Trophoblast cell (in vitro differentiated cells and primary cell): Measurements from ENCODE around the gene QKI.

ENCODE experiments used
- DNase-seq, 2 donors: peaks; one replicate each; pipeline ENCODE4 v3.0.0-alpha.2; 2016
- H2AFZ ChIP-seq: 2 replicates; pipeline ENCODE4 v1.6.1; 2013; ENCODE audit warnings: low read length, moderate library complexity, mild to moderate bottlenecking; ENCODE audit not compliant: insufficient read depth, poor library complexity
- H2AK5ac ChIP-seq: 2 replicates; pipeline ENCODE4 v1.6.1; 2013; ENCODE audit warnings: mild to moderate bottlenecking, low read length
- H2BK120ac ChIP-seq: 2 replicates; pipeline ENCODE4 v1.6.1; 2013; ENCODE audit warnings: low read length, mild to moderate bottlenecking, moderate library complexity; ENCODE audit not compliant: insufficient read depth, poor library complexity
- H2BK12ac ChIP-seq: 2 replicates; pipeline ENCODE4 v1.6.1; 2013; ENCODE audit warnings: mild to moderate bottlenecking, low read length, moderate library complexity
- H2BK5ac ChIP-seq: 2 replicates; pipeline ENCODE4 v1.6.1; 2013; ENCODE audit warnings: low read length, low read depth, moderate library complexity, mild to moderate bottlenecking; ENCODE audit not compliant: poor library complexity
- H3K14ac ChIP-seq: 2 replicates; pipeline ENCODE4 v1.6.1; 2013; ENCODE audit warnings: mild to moderate bottlenecking, low read length
- H3K18ac ChIP-seq: 2 replicates; pipeline ENCODE4 v1.6.1; 2013; ENCODE audit warnings: mild to moderate bottlenecking, low read length
- H3K23ac ChIP-seq: 2 replicates; pipeline ENCODE4 v1.6.1; 2013; ENCODE audit warnings: low read length
- H3K27ac ChIP-seq: 2 replicates; pipeline ENCODE4 v1.5.1; 2013; ENCODE audit warnings: low read depth, mild to moderate bottlenecking, inconsistent platforms, low read length, moderate library complexity
- H3K27me3 ChIP-seq: 2 replicates; pipeline ENCODE4 v1.6.1; 2013; ENCODE audit warnings: inconsistent platforms, mild to moderate bottlenecking, low read length, moderate library complexity; ENCODE audit not compliant: insufficient read depth
- H3K36me3 ChIP-seq, 2 experiments: 1 replicate in 1 of 2; 2 replicates in 1 of 2; pipeline ENCODE4 v1.6.1; 2013; ENCODE audit warnings: low read length in 2 of 2, mild to moderate bottlenecking in 2 of 2, moderate library complexity in 1 of 2; ENCODE audit not compliant: insufficient read depth in 2 of 2, control insufficient read depth in 1 of 2
- H3K4ac ChIP-seq: 2 replicates; pipeline ENCODE4 v1.6.1; 2013; ENCODE audit warnings: low read depth, mild to moderate bottlenecking, low read length, moderate library complexity
- H3K4me1 ChIP-seq, 2 experiments: 1 replicate in 1 of 2; 2 replicates in 1 of 2; pipeline ENCODE4 v1.6.1; 2013; ENCODE audit warnings: low read length in 2 of 2, mild to moderate bottlenecking in 2 of 2, moderate library complexity in 1 of 2; ENCODE audit not compliant: insufficient read depth in 2 of 2, control insufficient read depth in 1 of 2
- H3K4me2 ChIP-seq: 2 replicates; pipeline ENCODE4 v1.6.1; 2013; ENCODE audit warnings: inconsistent platforms, mild to moderate bottlenecking, low read length, moderate library complexity
- H3K4me3 ChIP-seq: 2 replicates; pipeline ENCODE4 v1.5.1; 2013; ENCODE audit warnings: mild to moderate bottlenecking, low read depth, low read length, inconsistent platforms
- H3K79me1 ChIP-seq: one replicate; pipeline ENCODE4 v1.6.1; 2013; ENCODE audit warnings: low read length
- H3K79me2 ChIP-seq: 2 replicates; pipeline ENCODE4 v1.6.1; 2013; ENCODE audit warnings: low read length, mild to moderate bottlenecking; ENCODE audit not compliant: control insufficient read depth, insufficient read depth, poor library complexity
- H3K9ac ChIP-seq: 2 replicates; pipeline ENCODE4 v1.6.1; 2013; ENCODE audit warnings: mild to moderate bottlenecking, low read length
- H3K9me3 ChIP-seq: 2 replicates; pipeline ENCODE4 v1.6.1; 2013; ENCODE audit warnings: low read depth, mild to moderate bottlenecking, control low read depth, inconsistent platforms, low read length; ENCODE audit not compliant: insufficient read depth
- H4K12ac ChIP-seq: 2 replicates; pipeline ENCODE4 v1.6.1; 2013; ENCODE audit warnings: low read depth, mild to moderate bottlenecking, low read length, moderate library complexity
- H4K8ac ChIP-seq: 2 replicates; pipeline ENCODE4 v1.6.1; 2013; ENCODE audit warnings: low read depth, mild to moderate bottlenecking, low read length, moderate library complexity
- H4K91ac ChIP-seq: one replicate; pipeline ENCODE4 v1.6.1; 2013; ENCODE audit warnings: low read depth, mild to moderate bottlenecking, low read length, moderate library complexity
- WGBS: extraction: QIAGEN DNeasy Blood & Tissue Kit; methylation state at CpG from one replicate; pipeline ENCODE4 v1.1.7; 2013; ENCODE audit warnings: missing lambda C conversion rate; ENCODE audit not compliant: insufficient read length, insufficient coverage; ENCODE audit errors: extremely low coverage; 5-methylcytosine and 5-hydroxymethylcytosine counted together

The QKI gene

GRCh38 chr6:163563318-163563717 is 148.8 kb downstream of the QKI start:
- H3K27me3 ChIP-seq: no peaks in the 10 kb centered on the region
- 100% methylated on average over 1 of the region's 8 CpGs for WGBS
- H3K23ac ChIP-seq: peak overlapping the region; percentile 22
- H3K18ac ChIP-seq: peak overlapping the region; percentile 78
- no peak overlapping the region for H3K4me3 ChIP-seq
- no peaks in the 10 kb centered on the region for H3K79me1 ChIP-seq
- DNase-seq: no peak
- no peaks in the 10 kb centered on the region for H3K4me1 ChIP-seq
- H2AK5ac ChIP-seq: no peak overlapping the region
- no peak overlapping the region for H3K27ac ChIP-seq
- H2BK12ac ChIP-seq: no peak overlapping the region
- no peak overlapping the region for H4K12ac ChIP-seq
- no peak overlapping the region for H2AFZ ChIP-seq
- no peak overlapping the region for H3K4me2 ChIP-seq
- H4K91ac ChIP-seq: no peak overlapping the region
- no peak overlapping the region for H3K4ac ChIP-seq
- no peak overlapping the region for H4K8ac ChIP-seq
- H2BK5ac ChIP-seq: no peak overlapping the region
- H3K36me3 ChIP-seq: peaks cover 10% of the 10 kb centered on the region in 2 experiments
- no peak overlapping the region for H2BK120ac ChIP-seq
- no peaks in the 10 kb centered on the region for H3K9me3 ChIP-seq
- peaks cover 3% of the 10 kb centered on the region for H3K79me2 ChIP-seq
- no peak overlapping the region for H3K9ac ChIP-seq
- no peak overlapping the region for H3K14ac ChIP-seq

- H4K12ac ChIP-seq: no peak overlapping the region
- H3K79me2 ChIP-seq: no peaks in the 10 kb centered on the region
- no peak overlapping the region for H3K14ac ChIP-seq
- no peak overlapping the region for H4K91ac ChIP-seq
- peaks cover 6 to 8% of the 10 kb centered on the region in 2 experiments for H3K36me3 ChIP-seq
- no peak overlapping the region for H3K4me2 ChIP-seq
- H3K4ac ChIP-seq: no peak overlapping the region
- H2BK120ac ChIP-seq: no peak overlapping the region
- no peaks in the 10 kb centered on the region for H3K79me1 ChIP-seq
- DNase-seq: no peak
- H3K4me3 ChIP-seq: no peak overlapping the region
- H3K18ac ChIP-seq: no peak overlapping the region
- WGBS: no CpG with 5 or more reads among the region's 3 CpGs
- no peak overlapping the region for H2BK5ac ChIP-seq
- no peak overlapping the region for H4K8ac ChIP-seq
- no peak overlapping the region for H2AK5ac ChIP-seq
- H3K4me1 ChIP-seq: no peaks in the 10 kb centered on the region
- no peaks in the 10 kb centered on the region for H3K9me3 ChIP-seq
- H3K27ac ChIP-seq: no peak overlapping the region
- H2BK12ac ChIP-seq: no peak overlapping the region
- H3K27me3 ChIP-seq: no peaks in the 10 kb centered on the region
- no peak overlapping the region for H2AFZ ChIP-seq
- no peak overlapping the region for H3K23ac ChIP-seq
- H3K9ac ChIP-seq: no peak overlapping the region
These were observed 150.0 kb downstream of the QKI start for GRCh38 chr6:163564534-163564933.

- no peak overlapping the region for H2AK5ac ChIP-seq
- DNase-seq: no peak
- peak overlapping the region; percentile 21 for H2BK5ac ChIP-seq
- no peak overlapping the region for H4K8ac ChIP-seq
- no peak overlapping the region for H3K4me3 ChIP-seq
- WGBS: no CpG with 5 or more reads among the region's 4 CpGs
- no peak overlapping the region for H2BK12ac ChIP-seq
- H4K91ac ChIP-seq: no peak overlapping the region
- no peak overlapping the region for H2AFZ ChIP-seq
- H3K4me1 ChIP-seq: no peaks in the 10 kb centered on the region
- H3K4me2 ChIP-seq: no peak overlapping the region
- H2BK120ac ChIP-seq: no peak overlapping the region
- peak overlapping the region; percentile 59 for H3K18ac ChIP-seq
- no peaks in the 10 kb centered on the region for H3K79me2 ChIP-seq
- H3K27ac ChIP-seq: no peak overlapping the region
- no peak overlapping the region for H3K9ac ChIP-seq
- H3K9me3 ChIP-seq: no peaks in the 10 kb centered on the region
- H3K79me1 ChIP-seq: no peaks in the 10 kb centered on the region
- H3K27me3 ChIP-seq: no peaks in the 10 kb centered on the region
- peaks cover 6 to 8% of the 10 kb centered on the region in 2 experiments for H3K36me3 ChIP-seq
- H3K14ac ChIP-seq: no peak overlapping the region
- H3K23ac ChIP-seq: no peak overlapping the region
- H3K4ac ChIP-seq: no peak overlapping the region
- H4K12ac ChIP-seq: no peak overlapping the region
These were observed 150.6 kb downstream of the QKI start for GRCh38 chr6:163565140-163565539.

- no peak overlapping the region for H3K4me3 ChIP-seq
- no peak overlapping the region for H3K18ac ChIP-seq
- no peak overlapping the region for H3K27ac ChIP-seq
- H2BK120ac ChIP-seq: no peak overlapping the region
- no peak overlapping the region for H4K12ac ChIP-seq
- H2AK5ac ChIP-seq: no peak overlapping the region
- H3K79me1 ChIP-seq: no peaks in the 10 kb centered on the region
- H3K23ac ChIP-seq: no peak overlapping the region
- H3K4me2 ChIP-seq: no peak overlapping the region
- no peak for DNase-seq
- no peaks in the 10 kb centered on the region for H3K4me1 ChIP-seq
- H3K9ac ChIP-seq: no peak overlapping the region
- no peak overlapping the region for H4K8ac ChIP-seq
- no peak overlapping the region for H2AFZ ChIP-seq
- no peak overlapping the region for H3K14ac ChIP-seq
- H3K36me3 ChIP-seq: peaks cover 10 to 12% of the 10 kb centered on the region in 2 experiments
- H3K27me3 ChIP-seq: no peaks in the 10 kb centered on the region
- WGBS: no CpG with 5 or more reads among the region's 1 CpG
- no peak overlapping the region for H3K4ac ChIP-seq
- no peak overlapping the region for H2BK12ac ChIP-seq
- H3K79me2 ChIP-seq: no peaks in the 10 kb centered on the region
- H4K91ac ChIP-seq: no peak overlapping the region
- H2BK5ac ChIP-seq: no peak overlapping the region
- H3K9me3 ChIP-seq: no peaks in the 10 kb centered on the region
These were observed 151.5 kb downstream of the QKI start for GRCh38 chr6:163566056-163566455.
